Esophagus muscularis mucosa (tissue), 4 donors: ENCODE results near the gene BMPR1A. TPM values are rescaled to one million over a fixed set of nuclear protein-coding genes. Genes with fewer than 3 reads are reported as not detected.

Experiments used
- DNase-seq: peaks from one replicate; pipeline ENCODE4 v3.0.0-alpha.2; 2017; ENCODE audit errors: extremely low spot score
- H3K27ac ChIP-seq, 4 donors: fragments of 200-600 bp; sonication (generic); replicated peaks in 1 of 4; 1 replicate in 3 of 4; 2 replicates in 1 of 4; pipeline ENCODE4 v1.5.1; 2016 to 2019; ENCODE audit warnings: mild to moderate bottlenecking in 1 of 4
- H3K27me3 ChIP-seq, 4 donors: fragments of 200-600 bp; sonication (generic); one replicate each; pipeline versions ENCODE4 v1.5.1 to v1.6.0; 2016 to 2019
- H3K36me3 ChIP-seq, 4 donors: fragments of 200-600 bp; sonication (generic); one replicate each; pipeline ENCODE4 v1.5.1; 2016 to 2019
- H3K4me1 ChIP-seq, 4 donors: fragments of 200-600 bp; sonication (generic); one replicate each; pipeline ENCODE4 v1.5.1; 2016 to 2019
- H3K4me3 ChIP-seq, 4 donors: fragments of 200-600 bp; sonication (generic); 1 replicate in 2 of 4; 2 replicates in 2 of 4; pipeline ENCODE4 v1.5.1; 2016 to 2019; ENCODE audit warnings: mild to moderate bottlenecking in 4 of 4, moderate library complexity in 1 of 4
- H3K9me3 ChIP-seq, 4 donors: fragments of 200-600 bp; sonication (generic); 1 replicate in 3 of 4; 2 replicates in 1 of 4; pipeline ENCODE4 v1.5.1; 2016 to 2019
- EP300 ChIP-seq: sonication (generic); formaldehyde crosslinking; IDR thresholded peaks from one replicate; pipeline ENCODE4 v1.6.1; 2017; ENCODE audit warnings: antibody characterized with exemption
- POLR2A ChIP-seq: fragments of 450-650 bp; IDR thresholded peaks from one replicate; pipeline ENCODE4 v1.6.1; 2017; ENCODE audit warnings: antibody characterized with exemption, moderate library complexity, mild to moderate bottlenecking, low read depth
- POLR2AphosphoS5 ChIP-seq, 2 donors: sonication (generic); formaldehyde crosslinking; IDR thresholded peaks; one replicate each; pipeline ENCODE4 v1.6.1; 2017; ENCODE audit warnings: antibody characterized with exemption in 2 of 2
- WGBS: methylation state at CpG from one replicate; pipeline ENCODE4 v1.1.5; 2018; 5-methylcytosine and 5-hydroxymethylcytosine counted together
- intact Hi-C: fragments of 100-400 bp; cut with DNase I; formaldehyde crosslinking; loops from one replicate; pipeline ENCODE4 v1.15.1; 2023
- total RNA-seq, 4 donors: library from RNA; depleted of rRNA; stranded (reverse); fragments of >200 nt; gene quantifications; one replicate each; pipeline versions ENCODE4 v1.1.0 to v1.2.1, GENCODE V29; 2016
- TF ChIP-seq, protein P1 (sequence below), 3 experiments: fragments of 200-600 bp in 2 of 3; fragments of 450-650 bp in 1 of 3; sonication (generic) in 2 of 3; IDR thresholded peaks; one replicate each; pipeline ENCODE4 v1.5.1; 2017 to 2019; ENCODE audit warnings: antibody characterized with exemption in 3 of 3, mild to moderate bottlenecking in 2 of 3, moderate library complexity in 1 of 3

BMPR1A gene
- total RNA-seq, 4 donors from 2014 or later = 66.1 to 110 (median 90.5) TPM

GRCh38 chr10:86813101-86813500 is 56.7 kb downstream of the BMPR1A start:
- 55% methylated on average over 4 of the region's 4 CpGs for WGBS
- no peaks in the 10 kb centered on the region for H3K36me3 ChIP-seq

GRCh38 chr10:86813982-86814381 is 57.6 kb downstream of the BMPR1A start:
- peaks cover 38 to 81% (median 69%) of the 10 kb centered on the region in 4 donors for H3K4me1 ChIP-seq
- H3K27ac ChIP-seq = peak overlapping the region in 3 of 4 donors; percentile 55 to 73 (median 66)
- no peaks in the 10 kb centered on the region for H3K9me3 ChIP-seq
- H3K4me3 ChIP-seq = no peak overlapping the region
- H3K36me3 ChIP-seq = no peaks in the 10 kb centered on the region
- TF ChIP-seq POLR2AphosphoS5 (IDR thresholded peaks at IDR 0.05) (no peak), EP300 (no peak), POLR2A (no peak)
- TF ChIP-seq, protein P1, sequence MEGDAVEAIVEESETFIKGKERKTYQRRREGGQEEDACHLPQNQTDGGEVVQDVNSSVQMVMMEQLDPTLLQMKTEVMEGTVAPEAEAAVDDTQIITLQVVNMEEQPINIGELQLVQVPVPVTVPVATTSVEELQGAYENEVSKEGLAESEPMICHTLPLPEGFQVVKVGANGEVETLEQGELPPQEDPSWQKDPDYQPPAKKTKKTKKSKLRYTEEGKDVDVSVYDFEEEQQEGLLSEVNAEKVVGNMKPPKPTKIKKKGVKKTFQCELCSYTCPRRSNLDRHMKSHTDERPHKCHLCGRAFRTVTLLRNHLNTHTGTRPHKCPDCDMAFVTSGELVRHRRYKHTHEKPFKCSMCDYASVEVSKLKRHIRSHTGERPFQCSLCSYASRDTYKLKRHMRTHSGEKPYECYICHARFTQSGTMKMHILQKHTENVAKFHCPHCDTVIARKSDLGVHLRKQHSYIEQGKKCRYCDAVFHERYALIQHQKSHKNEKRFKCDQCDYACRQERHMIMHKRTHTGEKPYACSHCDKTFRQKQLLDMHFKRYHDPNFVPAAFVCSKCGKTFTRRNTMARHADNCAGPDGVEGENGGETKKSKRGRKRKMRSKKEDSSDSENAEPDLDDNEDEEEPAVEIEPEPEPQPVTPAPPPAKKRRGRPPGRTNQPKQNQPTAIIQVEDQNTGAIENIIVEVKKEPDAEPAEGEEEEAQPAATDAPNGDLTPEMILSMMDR (IDR thresholded peaks at IDR 0.05) = no peak
- DNase-seq = no peak
- 70% methylated on average over 1 of the region's 1 CpG for WGBS
- intact Hi-C loops = no loop called here
- H3K27me3 ChIP-seq = no peaks in the 10 kb centered on the region

More at GRCh38 chr10:86813101-86813500, 56.7 kb downstream of the BMPR1A start:
- Histone ChIP-seq H3K4me3 (no peak overlapping the region), H3K4me1 (peaks cover 38 to 76% (median 62%) of the 10 kb centered on the region in 4 donors), H3K27ac (peak overlapping the region in 3 of 4 donors; percentile 29 to 73 (median 55)), H3K27me3 (no peaks in the 10 kb centered on the region), H3K9me3 (no peaks in the 10 kb centered on the region)
- intact Hi-C loops = no loop called here
- TF ChIP-seq, protein P1 (IDR thresholded peaks at IDR 0.05) = no peak
- TF ChIP-seq POLR2AphosphoS5 (IDR thresholded peaks at IDR 0.05) = peak in 1 of 2 donors; percentile 46
- DNase-seq = no peak

- Histone ChIP-seq H3K4me3 (no peak overlapping the region), H3K9me3 (no peaks in the 10 kb centered on the region), H3K27me3 (no peaks in the 10 kb centered on the region), H3K36me3 (no peaks in the 10 kb centered on the region), H3K27ac (peak overlapping the region; percentile 46 to 73 (median 60)), H3K4me1 (peaks cover 38 to 83% (median 80%) of the 10 kb centered on the region in 4 donors)
- whole genome bisulfite sequencing = 68% methylated on average over 4 of the region's 4 CpGs
- TF ChIP-seq, protein P1 (IDR thresholded peaks at IDR 0.05) = no peak
- TF ChIP-seq POLR2A (no peak), EP300 (no peak), POLR2AphosphoS5 (IDR thresholded peaks at IDR 0.05) (no peak)
- DNase-seq = no peak
- intact Hi-C loops = no loop called here
Observed at GRCh38 chr10:86815035-86815617, 58.7 kb downstream of the BMPR1A start.

GRCh38 chr10:86815640-86816039 is 59.2 kb downstream of the BMPR1A start:
- no peaks in the 10 kb centered on the region for H3K9me3 ChIP-seq
- no peak overlapping the region for H3K4me3 ChIP-seq
- H3K4me1 ChIP-seq = peaks cover 38 to 86% (median 83%) of the 10 kb centered on the region in 4 donors
- WGBS = 90% methylated on average over 5 of the region's 5 CpGs
- intact Hi-C loops = no loop called here
- H3K27ac ChIP-seq = peak overlapping the region; percentile 46 to 73 (median 60)
- TF ChIP-seq POLR2A = no peak
- TF ChIP-seq EP300 = no peak
- TF ChIP-seq, protein P1 (IDR thresholded peaks at IDR 0.05) = no peak
- no peak for TF ChIP-seq POLR2AphosphoS5 (IDR thresholded peaks at IDR 0.05)
- no peak for DNase-seq
- no peaks in the 10 kb centered on the region for H3K27me3 ChIP-seq
- H3K36me3 ChIP-seq = no peaks in the 10 kb centered on the region

- no peak for TF ChIP-seq POLR2A
- no peak for TF ChIP-seq EP300
- TF ChIP-seq, protein P1 (IDR thresholded peaks at IDR 0.05) = no peak
- TF ChIP-seq POLR2AphosphoS5 (IDR thresholded peaks at IDR 0.05) = no peak
- DNase-seq = no peak
- Histone ChIP-seq H3K36me3 (no peaks in the 10 kb centered on the region), H3K9me3 (no peaks in the 10 kb centered on the region), H3K27ac (no peak overlapping the region), H3K27me3 (no peaks in the 10 kb centered on the region), H3K4me1 (peaks cover 47 to 97% (median 90%) of the 10 kb centered on the region in 4 donors), H3K4me3 (no peak overlapping the region)
- WGBS = 75% methylated on average over 2 of the region's 2 CpGs
- intact Hi-C loops = no loop called here
Observed at GRCh38 chr10:86817246-86817645, 60.8 kb downstream of the BMPR1A start.
